Upper lobe of left lung (tissue), 6 donors: ENCODE data around the gene UBE2J2. TPM values are rescaled to one million over a fixed set of nuclear protein-coding genes. Genes with fewer than 3 reads are reported as not detected.

Source experiments
- ATAC-seq, 2 donors: fragments of 200-7000 bp; cut with Tn5 transposase; one replicate each; pipeline ENCODE4 v1.9.1; 2022; ENCODE audit warnings: mild to moderate bottlenecking in 2 of 2, moderate library complexity in 2 of 2; ENCODE audit not compliant: low FRiP score in 2 of 2
- DNase-seq, 2 donors: peaks; one replicate each; pipeline ENCODE4 v3.0.0-alpha.2; 2019 to 2020
- H3K27ac ChIP-seq, 4 donors: fragments of 200-600 bp; sonication (generic); one replicate each; pipeline ENCODE4 v1.5.1; 2016 to 2019
- H3K27me3 ChIP-seq, 4 donors: fragments of 200-600 bp; sonication (generic); one replicate each; pipeline ENCODE4 v1.5.1; 2017 to 2019
- H3K36me3 ChIP-seq, 4 donors: fragments of 200-600 bp; sonication (generic); one replicate each; pipeline ENCODE4 v1.5.1; 2016 to 2019
- H3K4me1 ChIP-seq, 4 donors: fragments of 200-600 bp; sonication (generic); one replicate each; pipeline ENCODE4 v1.5.1; 2018 to 2019
- H3K4me3 ChIP-seq, 4 donors: fragments of 200-600 bp; sonication (generic); one replicate each; pipeline ENCODE4 v1.5.1; 2017 to 2019; ENCODE audit warnings: mild to moderate bottlenecking in 2 of 4, moderate library complexity in 1 of 4
- H3K9me3 ChIP-seq, 4 donors: fragments of 200-600 bp; sonication (generic); one replicate each; pipeline ENCODE4 v1.5.1; 2018 to 2019
- EP300 ChIP-seq, 4 donors: sonication (generic); formaldehyde crosslinking; IDR thresholded peaks; one replicate each; pipeline ENCODE4 v1.5.1; 2017; ENCODE audit warnings: antibody characterized with exemption in 4 of 4, control low read depth in 2 of 4
- POLR2A ChIP-seq, 4 donors: fragments of 450-650 bp; IDR thresholded peaks; one replicate each; pipeline ENCODE4 v1.5.1; 2016 to 2017; ENCODE audit warnings: antibody characterized with exemption in 4 of 4, mild to moderate bottlenecking in 2 of 4
- POLR2AphosphoS5 ChIP-seq, 2 donors: sonication (generic); formaldehyde crosslinking; IDR thresholded peaks; one replicate each; pipeline ENCODE4 v1.5.1; 2017; ENCODE audit warnings: antibody characterized with exemption in 2 of 2
- WGBS, 2 donors: methylation state at CpG; one replicate each; pipeline ENCODE4 v1.1.5; 2017 to 2018; 5-methylcytosine and 5-hydroxymethylcytosine counted together
- total RNA-seq, 6 donors: library from RNA; depleted of rRNA in 4 of 6; stranded (reverse); fragments of >200 nt in 4 of 6; gene quantifications; one replicate each; pipeline versions ENCODE4 v1.1.0 to v1.2.1, GENCODE V29; 2016 to 2021
- TF ChIP-seq, protein P1 (sequence below), 6 experiments: fragments of 450-650 bp in 4 of 6; fragments of 200-600 bp in 2 of 6; sonication (generic) in 2 of 6; IDR thresholded peaks; one replicate each; pipeline ENCODE4 v1.5.1; 2016 to 2019; ENCODE audit warnings: antibody characterized with exemption in 6 of 6
- donor health status: DM: no; HTN: no; CAD: no; lungs with moderate emphysema.
- donor health status: DM: no; HTN: yes; CAD: no; lungs with severe emphysema.

UBE2J2 gene
- total RNA-seq, 6 donors from 2014 or later: 41.5 to 88.0 (median 50.5) TPM

DNA sequence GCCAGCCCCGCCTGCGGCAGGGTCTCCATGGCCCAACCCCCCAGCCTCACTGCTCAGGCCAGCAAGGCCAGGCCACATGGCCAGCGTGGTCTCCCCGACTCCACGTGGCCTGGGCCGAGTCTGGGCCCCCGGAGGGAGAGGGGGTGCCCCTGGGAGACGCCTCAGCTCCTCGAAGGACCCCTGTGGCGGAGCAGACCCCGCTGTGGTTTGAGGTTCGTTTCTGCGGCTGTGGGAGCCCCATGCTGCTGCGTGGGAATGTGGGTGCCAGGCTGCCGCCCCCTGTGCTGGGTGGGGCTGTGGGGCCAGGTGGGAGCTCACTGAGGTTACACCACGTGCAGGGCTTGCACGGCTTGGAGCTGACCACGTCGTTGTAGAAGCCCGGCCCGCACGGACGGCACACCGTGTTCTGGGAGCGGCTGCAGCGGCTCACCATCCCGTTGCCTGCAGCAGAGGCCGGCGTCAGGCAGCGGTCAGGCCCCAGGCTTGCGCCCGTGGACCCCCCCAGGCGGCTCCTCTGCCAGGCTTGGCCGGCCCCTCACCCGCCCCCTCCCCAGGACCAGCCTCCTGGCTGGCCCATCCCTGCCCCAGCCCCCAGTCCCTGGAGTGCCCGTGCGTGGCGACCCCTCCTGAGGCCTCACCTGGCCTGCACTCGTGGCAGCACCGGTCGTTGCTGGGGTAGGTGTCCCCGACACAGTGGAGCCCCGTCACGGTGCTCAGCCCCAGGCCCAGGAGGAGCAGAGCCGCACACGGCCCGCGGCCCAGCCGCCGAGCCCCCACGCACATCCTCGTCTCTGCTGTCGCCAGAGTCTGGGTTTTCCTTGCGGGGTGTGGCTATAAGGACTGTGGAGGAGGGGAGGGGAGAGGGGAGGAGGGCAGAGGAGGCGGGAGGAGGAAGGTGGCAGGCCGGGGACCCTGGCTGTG, 60.0 kb downstream of the UBE2J2 start, which contains the start of gene TNFRSF4:
Gene TNFRSF4 (minus strand): TSS at position 809 of the 921 bp plus-strand sequence. CDS start 26 bp downstream, at position 783.
- 28 to 46% methylated on average over 7 to 46 of the region's 56 CpGs for WGBS, 2 donors
- peak in 1 of 2 donors; percentile 83 for DNase-seq
- Histone ChIP-seq H3K27me3 (no peaks in the 10 kb centered on the region), H3K27ac (peak within 1 kb of the TSS; percentile 28 to 81 (median 66)), H3K4me1 (peaks cover 21 to 51% (median 39%) of the 10 kb centered on the region in 4 donors), H3K4me3 (peak within 1 kb of the TSS in 3 of 4 donors; percentile 33 to 51 (median 42)), H3K9me3 (no peaks in the 10 kb centered on the region), H3K36me3 (peaks cover 9 to 28% (median 23%) of the 10 kb centered on the region in 4 donors)
- ATAC-seq: peak in 1 of 2 donors; percentile 1
- TF ChIP-seq EP300 (IDR thresholded peaks at IDR 0.05): no peak

GRCh38 chr1:1212780-1213344, 60.8 kb downstream of the UBE2J2 start:
- H3K27me3 ChIP-seq: peaks cover 0 to under 1% (median 0%) of the 10 kb centered on the region in 4 donors
- WGBS, 2 donors: 29 to 39% methylated on average over 4 to 24 of the region's 24 CpGs
- peak in 1 of 2 donors; percentile 54 for TF ChIP-seq POLR2AphosphoS5 (IDR thresholded peaks at IDR 0.05)
- TF ChIP-seq EP300 (IDR thresholded peaks at IDR 0.05): no peak
- peaks cover 8 to 21% (median 16%) of the 10 kb centered on the region in 4 donors for H3K36me3 ChIP-seq
- H3K9me3 ChIP-seq: no peaks in the 10 kb centered on the region
- H3K4me3 ChIP-seq: peak overlapping the region; percentile 26 to 51 (median 38)
- H3K4me1 ChIP-seq: peaks cover 25 to 58% (median 46%) of the 10 kb centered on the region in 4 donors
- peak overlapping the region; percentile 28 to 81 (median 66) for H3K27ac ChIP-seq
- peak in 1 of 2 donors; percentile 41 for ATAC-seq
- peak; percentile 56 to 91 for DNase-seq

DNA sequence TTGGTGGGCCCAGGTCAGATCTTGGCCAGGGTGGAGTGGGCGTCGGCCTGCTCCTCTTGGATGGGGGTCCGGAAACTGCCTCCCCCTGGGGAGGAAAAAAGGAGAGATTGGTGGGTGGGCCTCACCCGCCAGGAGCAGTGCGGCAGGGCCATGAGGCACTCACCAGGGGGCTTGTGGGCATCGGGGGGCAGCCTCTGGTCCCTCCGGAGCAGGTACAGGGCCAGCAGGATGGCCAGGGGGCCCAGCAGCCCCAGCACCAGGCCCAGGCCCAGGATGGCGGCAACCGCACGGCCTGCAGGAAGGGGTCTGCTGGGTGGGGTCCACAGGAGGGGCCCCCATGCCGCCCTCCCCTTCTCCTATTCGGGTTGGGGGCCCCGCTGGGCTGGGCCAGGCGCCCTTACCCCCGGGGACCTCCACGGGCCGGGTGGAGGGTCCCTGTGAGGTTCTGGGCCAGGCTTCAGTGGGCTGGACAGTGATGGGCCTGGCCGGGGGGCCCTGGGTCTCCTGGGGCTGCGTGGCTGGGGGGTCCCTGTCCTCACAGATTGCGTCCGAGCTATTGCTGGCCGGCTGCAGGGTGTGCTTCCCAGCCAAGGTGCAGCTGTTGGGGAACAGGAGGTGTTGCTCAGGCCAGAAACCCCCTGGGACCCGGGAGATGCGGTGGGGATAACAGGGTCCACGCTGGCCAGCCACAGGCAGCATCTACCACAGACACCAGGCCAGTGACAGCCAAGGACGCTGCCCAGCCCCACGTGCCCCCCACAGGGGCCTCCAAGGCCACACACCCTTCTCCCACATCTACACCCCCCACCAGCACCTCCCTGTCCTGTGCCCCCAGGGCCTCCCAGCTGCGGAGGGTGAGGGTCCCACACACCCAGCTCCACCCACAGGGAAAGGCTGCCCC, 61.9 kb downstream of the UBE2J2 start:
- peaks cover 25 to 64% (median 49%) of the 10 kb centered on the region in 4 donors for H3K4me1 ChIP-seq
- TF ChIP-seq POLR2AphosphoS5 (IDR thresholded peaks at IDR 0.05): no peak
- no peak for TF ChIP-seq EP300 (IDR thresholded peaks at IDR 0.05)
- TF ChIP-seq, protein P1, sequence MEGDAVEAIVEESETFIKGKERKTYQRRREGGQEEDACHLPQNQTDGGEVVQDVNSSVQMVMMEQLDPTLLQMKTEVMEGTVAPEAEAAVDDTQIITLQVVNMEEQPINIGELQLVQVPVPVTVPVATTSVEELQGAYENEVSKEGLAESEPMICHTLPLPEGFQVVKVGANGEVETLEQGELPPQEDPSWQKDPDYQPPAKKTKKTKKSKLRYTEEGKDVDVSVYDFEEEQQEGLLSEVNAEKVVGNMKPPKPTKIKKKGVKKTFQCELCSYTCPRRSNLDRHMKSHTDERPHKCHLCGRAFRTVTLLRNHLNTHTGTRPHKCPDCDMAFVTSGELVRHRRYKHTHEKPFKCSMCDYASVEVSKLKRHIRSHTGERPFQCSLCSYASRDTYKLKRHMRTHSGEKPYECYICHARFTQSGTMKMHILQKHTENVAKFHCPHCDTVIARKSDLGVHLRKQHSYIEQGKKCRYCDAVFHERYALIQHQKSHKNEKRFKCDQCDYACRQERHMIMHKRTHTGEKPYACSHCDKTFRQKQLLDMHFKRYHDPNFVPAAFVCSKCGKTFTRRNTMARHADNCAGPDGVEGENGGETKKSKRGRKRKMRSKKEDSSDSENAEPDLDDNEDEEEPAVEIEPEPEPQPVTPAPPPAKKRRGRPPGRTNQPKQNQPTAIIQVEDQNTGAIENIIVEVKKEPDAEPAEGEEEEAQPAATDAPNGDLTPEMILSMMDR (IDR thresholded peaks at IDR 0.05): no peak
- TF ChIP-seq POLR2A (IDR thresholded peaks at IDR 0.05): no peak
- H3K36me3 ChIP-seq: peaks cover 0 to 10% (median 6%) of the 10 kb centered on the region in 4 donors
- H3K9me3 ChIP-seq: no peaks in the 10 kb centered on the region
- peak overlapping the region in 3 of 4 donors; percentile 28 to 73 (median 60) for H3K27ac ChIP-seq
- WGBS, 2 donors: 81 to 85% methylated on average over 10 to 12 of the region's 28 CpGs
- peak in 1 of 2 donors; percentile 75 for DNase-seq
- peak overlapping the region in 3 of 4 donors; percentile 33 to 51 (median 42) for H3K4me3 ChIP-seq
- peaks cover 0 to 10% (median 2%) of the 10 kb centered on the region in 4 donors for H3K27me3 ChIP-seq
- no peak for ATAC-seq

DNA sequence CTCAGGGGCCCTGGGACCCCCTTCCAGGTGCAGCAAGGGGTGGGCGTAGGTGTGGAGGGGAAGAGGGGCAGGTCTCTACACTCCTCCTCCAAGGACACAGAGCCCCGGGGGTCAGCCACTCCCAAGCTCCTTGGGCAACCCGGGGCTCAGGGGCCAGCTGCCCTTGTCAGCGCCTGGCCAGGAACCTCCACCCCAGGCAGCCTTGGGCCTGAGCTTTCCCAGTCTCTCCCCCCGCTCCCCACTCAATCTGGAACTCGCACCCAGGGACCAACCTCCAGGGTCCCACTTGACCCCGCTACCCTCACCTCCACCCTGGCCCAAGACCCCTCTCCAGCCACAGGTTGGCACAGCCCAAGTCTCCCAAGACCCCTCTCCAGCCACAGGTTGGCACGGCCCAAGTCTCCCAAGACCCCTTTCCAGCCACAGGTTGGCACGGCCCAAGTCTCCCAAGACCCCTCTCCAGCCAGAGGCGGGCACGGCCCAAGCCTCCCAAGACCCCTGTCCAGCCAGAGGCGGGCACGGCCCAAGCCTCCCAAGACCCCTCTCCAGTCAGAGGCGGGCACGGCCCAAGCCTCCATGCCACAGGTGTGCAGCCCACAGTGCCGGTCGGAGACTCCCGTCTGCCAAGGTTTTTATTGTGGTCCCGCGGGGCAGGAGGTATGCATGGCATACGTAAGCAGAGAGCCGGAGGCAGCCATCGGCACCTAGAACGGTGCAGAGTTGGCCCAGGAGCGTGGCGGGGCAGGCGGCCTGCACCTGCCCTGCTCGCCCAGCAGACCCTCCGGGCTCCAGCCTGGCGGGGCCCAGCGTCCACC, 62.7 kb downstream of the UBE2J2 start:
- Histone ChIP-seq H3K4me1 (peaks cover 34 to 72% (median 58%) of the 10 kb centered on the region in 4 donors), H3K4me3 (no peak overlapping the region), H3K36me3 (peaks cover 0 to 2% (median under 1%) of the 10 kb centered on the region in 4 donors), H3K9me3 (no peaks in the 10 kb centered on the region), H3K27ac (no peak overlapping the region), H3K27me3 (peaks cover 0 to 18% (median 7%) of the 10 kb centered on the region in 4 donors)
- TF ChIP-seq POLR2A (IDR thresholded peaks at IDR 0.05) (no peak), EP300 (IDR thresholded peaks at IDR 0.05) (no peak), POLR2AphosphoS5 (IDR thresholded peaks at IDR 0.05) (no peak)
- TF ChIP-seq, protein P1 (IDR thresholded peaks at IDR 0.05): no peak
- peak in 1 of 2 donors; percentile 76 for DNase-seq
- no peak for ATAC-seq
- WGBS, 2 donors: 94 to 95% methylated on average over 12 to 30 of the region's 31 CpGs
